ENCODE measurements around the gene S100A7.

Gene S100A7

DNA sequence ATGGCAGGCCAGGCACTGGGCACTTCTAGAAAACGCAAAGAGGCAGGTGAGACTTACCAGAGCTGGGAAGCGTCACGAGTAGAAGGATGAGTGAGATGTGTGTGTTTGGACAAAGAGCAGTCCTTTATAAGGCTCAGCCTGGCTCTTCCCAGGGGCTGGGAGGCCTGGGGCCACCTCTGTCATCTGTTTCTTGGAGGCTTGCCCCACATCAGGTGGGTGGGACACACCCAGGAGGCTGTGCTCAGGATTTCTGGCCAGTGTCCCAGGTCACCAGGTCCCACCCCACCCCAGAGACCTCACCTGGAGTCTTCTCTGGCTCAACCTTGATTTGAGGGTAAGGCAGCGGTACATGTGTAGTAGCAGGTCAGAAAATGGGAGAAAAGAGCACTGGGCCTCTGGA, at the start of gene S100A7:
TSS of gene S100A7 (minus strand) at position 101 of the 400 bp plus-strand sequence. CDS start 1,638 bp downstream, outside the sequence.
- DNase-seq, result no peak

DNA sequence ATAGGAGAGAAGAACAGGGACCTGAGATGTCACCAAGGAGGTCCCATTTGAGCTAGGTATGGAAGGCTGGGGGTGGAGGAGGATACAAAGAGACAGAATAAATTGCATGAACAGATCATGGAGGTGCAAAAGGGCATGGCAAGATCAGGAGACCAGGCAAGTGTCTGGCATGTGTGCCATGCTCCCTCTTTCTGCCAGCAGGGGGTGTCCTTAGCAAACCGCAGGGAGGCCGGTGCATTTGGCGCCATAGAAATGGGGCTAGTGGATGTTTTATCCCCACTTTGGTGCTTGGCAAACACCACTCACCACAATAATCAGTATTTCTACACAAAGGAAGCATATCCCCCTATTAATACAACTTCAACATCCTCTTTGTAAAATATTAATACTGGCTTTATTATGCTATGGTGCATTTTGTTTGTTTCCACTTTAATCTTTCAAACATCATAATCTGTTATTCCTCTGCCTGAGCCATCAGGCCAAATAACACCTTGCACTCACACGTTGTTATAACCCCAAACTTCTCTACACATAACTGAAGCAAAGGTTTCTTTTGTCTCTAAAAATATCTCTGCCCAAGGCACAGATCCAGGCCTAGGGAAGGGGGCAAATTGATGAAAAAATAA, 49.4 kb upstream of the S100A7 start:
- DNase-seq, result peak; percentile 78 to 83

DNA sequence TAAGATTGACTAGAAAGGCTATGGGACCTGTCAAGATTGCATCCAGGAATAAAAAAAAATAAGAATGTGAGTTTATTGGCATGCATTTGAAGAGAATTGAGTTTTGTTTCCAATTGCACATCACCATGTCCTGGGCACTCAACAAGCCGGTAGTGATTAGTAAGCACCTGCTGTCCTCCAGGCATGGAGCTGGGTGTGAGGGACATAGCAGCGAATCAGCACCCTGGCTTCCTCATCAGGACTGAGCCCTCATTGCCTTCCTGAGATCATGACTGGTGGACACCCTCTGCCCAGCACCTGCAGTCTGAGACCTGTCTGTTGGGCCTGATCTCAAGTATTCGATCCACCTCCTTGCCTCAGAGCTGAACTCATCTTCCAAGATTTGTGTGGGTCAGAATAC, 48.6 kb upstream of the S100A7 start:
- DNase-seq, result no peak

DNA sequence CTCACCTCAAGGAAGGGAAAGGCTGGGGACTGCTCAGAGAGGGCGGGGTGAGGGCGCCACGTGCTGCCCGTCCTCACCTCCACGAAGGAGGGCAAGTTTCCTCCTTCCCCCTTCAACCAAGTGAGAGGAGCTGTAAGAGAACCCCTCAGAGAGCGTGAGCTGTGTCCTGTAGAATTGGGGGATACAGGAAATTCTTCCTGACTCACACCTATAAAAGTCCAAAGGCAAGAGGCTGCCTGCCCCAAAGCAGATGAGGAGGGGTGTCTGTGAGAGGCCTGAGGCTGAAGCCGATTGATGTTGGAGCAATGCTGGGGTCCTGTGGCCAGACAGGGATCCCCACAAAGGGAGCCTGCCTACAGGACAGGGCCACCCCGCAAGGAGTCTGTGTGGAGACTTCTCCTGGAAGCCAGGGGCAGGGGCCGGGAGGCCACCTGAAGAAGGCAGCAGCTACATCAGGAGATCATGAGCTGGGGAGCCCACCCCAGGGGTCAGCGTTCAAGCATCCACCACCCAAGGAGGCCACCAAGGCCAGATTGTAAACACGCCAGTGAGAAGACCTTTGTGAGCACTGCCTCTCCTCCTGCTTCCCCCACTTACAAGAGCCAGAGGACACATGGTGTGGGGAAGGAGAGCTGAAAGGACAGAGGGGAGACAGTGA, 47.6 kb upstream of the S100A7 start:
- DNase-seq, result no peak

DNA sequence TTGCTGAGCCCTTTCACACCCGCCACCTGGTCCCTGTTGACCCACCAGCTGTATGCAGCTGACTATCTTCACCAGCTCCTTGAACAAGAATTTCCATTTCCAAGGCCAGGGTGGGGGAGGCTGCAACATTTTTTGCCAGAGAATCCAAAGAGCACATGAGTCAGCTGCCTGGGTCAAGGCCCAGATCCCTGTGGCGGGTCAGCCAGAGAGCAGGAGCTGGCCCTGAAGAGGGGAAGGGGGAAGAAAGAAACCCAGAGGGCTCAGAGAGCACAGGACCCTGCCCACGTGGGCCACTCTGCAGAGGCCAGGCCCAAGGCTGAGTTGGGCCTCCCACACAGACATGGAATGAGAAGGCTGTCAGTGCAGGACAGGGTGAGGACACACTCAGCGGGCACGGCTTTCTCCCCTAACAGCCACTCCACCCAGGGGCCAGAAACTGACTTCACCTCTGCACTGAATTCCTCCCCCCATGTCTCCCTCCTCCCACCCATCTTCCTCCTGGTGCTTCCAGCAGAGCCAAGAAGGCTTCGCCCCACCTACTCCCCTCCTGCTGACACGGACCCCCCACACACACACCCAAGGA, 46.5 kb upstream of the S100A7 start:
- no peak for DNase-seq

DNA sequence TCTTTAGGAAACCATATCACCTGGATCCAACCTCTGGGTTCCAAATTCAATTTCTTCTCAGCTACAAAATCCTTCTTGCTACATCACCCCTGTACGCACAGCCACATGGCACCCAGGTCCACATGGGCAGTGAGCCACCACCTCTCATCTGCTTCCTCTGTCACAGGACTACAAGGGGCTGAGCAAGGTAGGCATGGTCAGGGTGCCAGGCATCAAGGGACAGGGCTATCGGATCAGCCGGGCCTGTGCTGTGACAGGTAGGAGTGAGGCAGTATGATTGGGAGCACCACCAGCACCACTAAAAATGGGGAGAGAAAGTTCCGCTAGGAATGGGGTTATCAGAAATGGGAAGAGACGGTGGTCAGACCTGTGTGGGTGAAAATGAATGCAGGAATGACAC, 45.9 kb upstream of the S100A7 start:
- DNase-seq, result no peak

DNA sequence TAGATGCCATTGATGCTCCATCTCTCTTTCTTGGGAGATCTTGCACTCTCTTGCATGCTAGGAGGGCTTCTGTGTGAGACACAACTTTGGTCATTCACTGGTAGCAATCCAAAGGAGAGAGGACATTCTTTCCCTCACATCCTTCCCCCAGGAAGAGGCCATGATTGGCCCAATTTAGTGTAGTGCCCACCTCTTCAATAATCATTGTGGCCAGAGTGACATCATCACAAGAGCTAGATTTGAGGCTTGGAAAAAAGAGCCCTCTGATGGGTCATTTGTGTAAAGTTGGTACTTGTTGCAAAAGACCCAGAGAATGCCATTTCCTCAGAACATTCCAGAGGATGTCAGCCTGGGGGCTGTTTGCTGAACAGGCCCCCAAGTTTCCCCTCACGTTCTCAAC, 45.1 kb upstream of the S100A7 start:
- DNase-seq, result no peak

DNA sequence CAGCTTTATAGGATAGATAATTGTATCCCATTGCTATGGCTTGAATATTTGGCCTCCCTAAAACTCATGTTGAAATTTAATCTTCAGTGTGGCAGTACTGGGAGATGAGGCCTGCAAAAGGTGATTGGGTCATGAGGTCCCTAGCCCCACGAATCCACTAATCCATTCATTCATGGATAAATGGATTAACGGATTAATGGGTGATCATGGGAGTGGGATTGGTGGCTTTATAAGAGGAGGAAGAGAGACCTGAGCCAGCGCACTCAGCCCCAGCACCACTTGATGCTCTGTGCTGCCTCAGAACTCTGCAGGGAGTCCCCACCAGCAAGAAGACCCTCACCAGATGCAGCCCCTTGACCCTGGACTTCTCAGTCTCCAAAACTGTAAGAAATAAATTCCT, 43.3 kb upstream of the S100A7 start:
- no peak for DNase-seq

DNA sequence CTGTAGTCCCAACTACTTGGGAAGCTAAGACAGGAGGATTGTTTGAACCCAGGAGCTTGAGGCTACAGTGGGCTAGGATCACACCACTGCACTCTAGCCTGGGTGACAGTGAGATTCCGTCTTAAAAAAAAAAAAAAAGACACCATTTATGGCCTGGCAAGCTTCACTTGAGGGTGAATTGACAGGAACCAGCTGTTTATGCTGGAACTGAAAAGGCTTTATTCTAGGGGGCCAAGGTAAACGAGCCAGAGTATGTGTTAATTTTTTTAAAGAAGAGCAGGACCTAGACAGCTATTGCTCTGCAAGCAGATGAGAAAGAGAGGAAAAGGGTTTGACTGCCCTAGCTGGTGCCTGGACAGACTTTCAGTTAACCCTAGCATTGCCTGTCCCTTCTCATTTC, 38.3 kb upstream of the S100A7 start:
- DNase-seq, result no peak

DNA sequence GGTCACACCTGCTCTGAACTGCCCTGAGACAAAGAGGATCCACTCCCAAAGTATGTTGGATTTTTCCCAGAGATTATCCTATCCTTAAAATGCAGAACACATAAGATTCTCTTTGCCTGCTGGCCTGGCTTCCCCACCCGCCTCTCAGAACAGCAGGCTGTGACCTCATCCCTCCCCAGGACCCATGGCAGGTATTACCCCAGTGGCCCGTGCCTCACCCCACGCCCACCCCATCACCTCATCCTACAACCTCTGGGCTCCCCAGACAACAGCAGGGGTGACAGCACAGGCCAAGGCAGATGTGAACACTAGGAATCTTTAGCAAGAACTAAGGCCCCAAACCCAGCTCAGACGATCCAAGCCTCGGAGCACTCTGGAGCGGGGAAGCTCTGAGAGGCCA, 35.1 kb upstream of the S100A7 start:
- no peak for DNase-seq

DNA sequence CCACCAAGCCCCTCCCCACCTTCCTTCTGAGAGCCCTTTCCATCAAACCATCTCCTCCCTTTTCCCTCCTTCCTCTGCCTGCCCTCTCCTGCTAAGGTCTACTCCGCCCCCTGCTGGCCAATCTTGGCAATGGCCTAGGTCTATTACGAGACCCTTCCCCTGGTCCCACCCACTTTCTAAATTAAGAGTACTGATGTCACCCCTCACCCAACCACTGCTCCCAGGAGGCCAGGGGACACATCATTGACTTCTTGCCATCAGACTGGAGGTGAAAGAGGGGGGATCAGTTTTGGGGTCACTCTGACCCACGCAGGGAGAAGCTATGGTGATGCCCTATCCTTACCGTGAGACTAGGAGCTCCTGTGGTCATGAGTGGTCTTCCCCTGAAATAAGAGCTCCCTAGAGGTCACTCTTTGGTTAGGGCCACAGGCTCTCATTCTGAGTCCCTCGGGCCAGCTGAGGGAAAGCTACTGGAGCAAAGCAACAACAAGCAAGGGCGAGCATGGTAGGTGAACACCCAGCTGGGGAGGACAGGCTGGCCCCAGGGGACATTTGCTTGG, 34.6 kb upstream of the S100A7 start:
- peak; percentile 90 to 91 for DNase-seq

DNA sequence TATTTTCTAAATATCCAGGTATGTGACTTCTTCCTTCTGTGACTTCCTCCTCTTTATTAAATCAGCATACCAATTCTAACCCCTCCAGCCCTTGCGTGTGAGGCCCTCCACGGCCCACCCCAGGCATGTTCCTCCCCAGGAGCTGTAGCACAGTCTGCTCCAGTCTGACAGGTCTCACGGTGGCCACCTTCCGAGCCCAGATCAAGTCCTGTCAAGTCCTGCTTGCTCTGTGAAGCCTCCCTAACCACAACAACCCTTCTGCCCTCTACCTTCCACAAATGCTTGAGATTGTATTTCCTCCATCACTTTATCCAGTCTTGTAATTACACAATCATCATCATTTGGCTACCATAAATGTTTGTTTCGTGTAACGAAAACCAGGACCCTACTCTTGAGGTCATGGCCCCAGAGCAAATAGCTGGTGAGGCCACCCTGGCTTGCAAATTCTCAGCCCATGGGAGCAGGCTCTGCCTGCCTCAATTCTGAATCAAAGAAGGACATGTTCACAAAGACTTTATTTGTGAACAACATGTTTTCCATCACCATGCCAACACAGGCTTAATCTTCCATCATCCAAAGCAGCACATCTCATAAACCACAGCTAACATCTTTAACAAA, 33.0 kb upstream of the S100A7 start:
- no peak for DNase-seq

DNA sequence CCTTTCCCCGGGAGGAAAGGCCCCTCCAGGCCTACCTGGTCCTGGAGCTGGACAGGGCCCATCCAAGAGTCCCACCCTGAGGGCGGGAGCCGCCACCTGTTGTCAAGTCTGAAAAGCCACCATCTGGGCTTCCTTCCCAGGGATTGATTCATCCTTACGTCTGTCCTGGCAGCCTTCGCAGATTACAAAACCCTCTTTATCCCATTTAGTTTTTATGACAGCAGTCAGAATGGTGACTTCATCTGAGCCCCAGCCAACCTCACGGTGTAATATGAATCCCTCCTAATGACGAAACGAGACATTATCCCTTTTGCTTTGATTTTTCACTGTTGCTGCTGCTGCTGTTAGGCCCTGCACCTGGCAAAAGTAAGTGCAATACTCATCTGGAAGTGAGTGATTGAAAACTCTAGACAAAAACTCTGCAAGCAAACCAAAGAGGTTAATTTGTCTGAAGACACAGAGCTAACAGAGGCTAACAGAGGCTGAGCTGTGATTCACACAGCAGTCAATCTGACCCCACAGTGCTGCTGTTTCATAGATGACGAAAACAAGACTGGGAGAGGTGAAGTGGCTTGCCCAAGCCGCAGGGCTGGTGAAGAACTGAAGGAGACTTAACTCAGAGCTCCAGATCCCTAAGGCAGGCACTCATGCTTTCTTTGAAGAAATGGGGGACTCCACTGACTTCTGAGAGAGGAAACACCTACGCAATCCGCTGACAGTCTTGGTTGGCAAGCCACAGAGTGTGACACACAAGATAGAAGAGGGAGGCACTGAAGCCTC, 30.0 kb upstream of the S100A7 start:
- DNase-seq, result no peak

DNA sequence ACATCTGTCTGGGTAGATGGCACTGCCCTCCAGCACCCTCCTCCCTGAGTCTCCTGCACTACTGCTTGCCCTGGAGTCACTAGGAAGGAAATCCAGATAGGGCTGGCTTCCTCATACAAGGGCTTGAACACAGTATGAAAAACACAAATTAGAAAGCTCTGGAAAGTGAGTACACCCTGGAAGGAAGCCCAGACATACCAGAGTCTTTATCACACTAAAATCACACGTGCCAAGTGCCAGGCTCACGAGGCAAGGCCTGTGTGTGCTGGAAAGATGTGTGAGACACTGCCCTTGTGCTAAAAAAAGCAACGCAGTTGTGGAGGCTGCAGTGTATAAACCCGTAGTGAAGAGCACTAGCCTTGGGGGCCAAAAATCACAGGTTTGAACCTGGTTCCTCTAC, 28.3 kb upstream of the S100A7 start:
- no peak for DNase-seq

DNA sequence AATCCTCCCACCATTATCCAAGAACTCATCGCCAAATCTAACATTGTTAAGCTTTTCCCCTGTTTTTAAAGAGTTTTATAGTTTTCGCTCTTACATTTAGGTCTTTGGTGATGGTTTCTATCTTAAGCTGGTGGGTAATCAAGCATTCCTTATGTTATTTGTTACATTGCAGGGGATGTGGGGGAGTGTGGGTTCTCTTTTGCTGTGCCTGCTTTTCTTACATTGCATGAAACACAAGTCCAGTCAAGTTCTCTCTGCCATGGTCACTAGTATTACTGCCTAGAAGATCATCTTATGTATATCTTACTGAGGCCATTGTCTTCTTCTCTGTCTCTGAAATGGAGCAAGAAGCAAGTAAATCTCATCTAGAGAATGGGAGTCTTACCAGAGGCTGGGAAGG, 27.3 kb upstream of the S100A7 start:
- DNase-seq, result no peak

DNA sequence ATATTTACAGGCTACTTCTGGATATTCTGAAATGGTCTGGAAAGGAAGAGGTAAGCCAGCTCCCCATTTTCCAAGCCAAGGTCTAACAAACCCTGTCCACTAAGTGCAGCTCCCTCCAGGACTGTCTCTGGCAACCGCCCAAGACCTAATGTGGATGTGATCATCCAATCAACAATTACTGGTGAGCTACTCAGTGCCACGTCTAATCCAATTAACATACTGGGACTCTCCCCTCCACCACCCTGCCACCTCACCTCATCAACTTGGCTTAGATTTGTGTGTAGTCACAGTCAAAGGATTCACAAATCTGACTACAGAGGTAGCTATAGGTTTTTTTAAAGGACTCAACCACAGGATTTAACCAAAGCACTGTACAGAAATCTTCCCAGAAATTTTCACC, 25.4 kb upstream of the S100A7 start:
- no peak for DNase-seq

DNA sequence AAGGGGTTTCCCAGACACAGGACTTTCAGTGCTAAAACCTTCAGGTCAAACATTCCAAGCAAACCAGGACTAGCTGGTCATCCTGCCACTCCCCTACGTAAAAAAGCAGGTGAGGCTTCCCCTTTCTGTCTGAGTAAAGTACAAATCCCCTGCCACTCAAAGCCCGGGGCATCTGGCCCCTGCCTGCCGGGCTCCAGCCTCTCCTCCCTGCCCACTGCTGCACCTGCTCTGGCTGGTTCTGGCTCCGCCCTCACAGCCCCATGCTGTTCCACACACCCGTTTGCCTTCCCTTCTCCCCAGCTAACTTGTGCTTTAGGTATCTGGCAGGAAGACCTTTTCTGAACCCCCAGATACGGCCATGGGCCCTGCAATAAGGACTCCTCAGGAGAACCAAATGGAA, 23.3 kb upstream of the S100A7 start:
- no peak for DNase-seq

DNA sequence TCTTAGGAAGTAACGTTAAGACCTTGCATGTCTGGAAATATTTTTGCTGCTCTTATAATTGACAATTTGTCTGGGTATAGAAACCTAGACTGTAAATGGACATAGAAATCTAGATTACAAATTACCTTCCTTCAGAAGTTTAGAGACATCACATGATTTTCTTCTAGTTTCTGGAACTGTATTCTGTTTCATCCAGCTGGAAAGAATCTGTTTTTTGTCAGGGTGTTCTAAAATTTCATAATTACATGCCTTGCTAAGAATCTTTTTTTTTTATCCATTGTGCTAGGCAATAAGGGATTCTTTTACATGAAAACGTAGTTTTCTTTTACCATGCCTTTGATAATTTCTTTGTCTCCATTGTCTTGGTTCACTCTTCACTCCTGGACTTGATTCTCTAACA, 20.7 kb upstream of the S100A7 start:
- no peak for DNase-seq

DNA sequence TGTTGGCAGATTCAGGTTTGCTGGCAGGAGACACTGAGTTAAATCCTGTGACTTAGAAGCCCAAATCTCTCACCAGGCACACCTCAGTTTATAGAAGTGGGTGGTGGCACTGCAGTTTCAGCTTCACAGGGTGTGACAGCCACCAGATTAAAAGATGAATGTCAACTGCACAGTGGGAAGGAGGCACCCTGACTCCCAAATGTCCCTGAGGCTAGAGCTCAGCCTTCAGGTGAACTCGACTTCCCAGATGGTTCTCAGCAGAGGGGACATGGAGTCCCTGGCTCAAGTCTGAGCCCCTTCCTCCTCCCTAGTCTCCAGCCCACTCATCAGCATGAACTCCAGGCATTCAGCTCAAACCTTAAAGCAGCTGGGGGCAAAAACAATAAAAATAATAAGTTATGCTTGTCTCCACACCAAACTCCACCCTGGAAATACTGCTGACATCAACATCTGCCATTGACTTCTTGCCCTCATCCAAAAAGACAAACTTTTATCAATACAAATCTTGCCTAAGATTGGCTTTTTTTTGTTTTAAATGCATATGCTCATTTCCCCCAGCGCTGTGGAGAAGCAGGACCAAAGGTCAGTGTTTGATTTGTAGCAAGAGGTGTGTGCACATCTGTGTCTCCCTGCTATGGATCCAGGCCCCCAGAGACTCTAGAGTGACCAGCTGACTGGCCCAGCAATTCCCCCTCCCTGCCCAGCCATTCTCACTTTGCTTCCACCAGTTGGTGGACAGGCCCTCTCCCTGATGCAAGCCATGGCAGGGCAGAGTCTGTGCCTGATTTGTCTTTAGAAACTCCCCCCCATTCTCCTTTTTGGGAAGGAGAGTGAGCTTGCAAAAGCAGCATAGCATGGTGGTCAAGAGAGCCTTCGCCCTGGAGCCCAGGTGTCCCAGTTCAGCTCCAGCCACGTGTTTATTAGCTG, 18.5 kb upstream of the S100A7 start:
- DNase-seq, result no peak

DNA sequence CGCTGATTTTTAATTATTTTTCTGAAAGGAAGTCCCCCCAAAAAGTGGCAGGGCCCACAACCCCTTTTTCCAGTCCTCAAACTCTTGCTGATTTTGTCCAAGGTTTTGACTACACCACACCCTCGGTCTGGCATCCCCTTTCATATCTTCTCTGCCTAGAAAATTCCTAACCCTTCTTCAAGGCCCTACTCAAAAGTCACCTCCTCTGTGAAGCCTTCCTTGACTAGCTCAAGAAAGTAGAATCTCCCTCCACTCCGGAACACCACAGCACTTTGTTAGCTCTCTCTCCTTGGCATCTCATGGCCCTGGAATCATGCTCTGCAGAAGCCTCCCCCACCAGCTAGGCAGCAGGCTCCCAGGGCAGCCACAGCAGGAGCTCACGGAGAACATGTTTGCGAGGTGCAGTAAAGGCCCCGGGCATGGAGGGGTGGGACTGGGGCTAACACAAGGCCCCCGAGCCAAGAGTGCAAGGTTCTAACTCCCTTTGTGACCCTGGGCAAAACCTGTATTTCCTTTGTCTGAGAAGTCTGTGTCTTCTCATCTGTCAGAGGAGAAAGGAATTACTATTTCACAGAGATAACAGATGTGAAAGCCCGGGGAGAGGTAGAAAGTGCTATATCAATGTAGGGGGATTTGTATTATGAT, 17.7 kb upstream of the S100A7 start:
- no peak for DNase-seq

DNA sequence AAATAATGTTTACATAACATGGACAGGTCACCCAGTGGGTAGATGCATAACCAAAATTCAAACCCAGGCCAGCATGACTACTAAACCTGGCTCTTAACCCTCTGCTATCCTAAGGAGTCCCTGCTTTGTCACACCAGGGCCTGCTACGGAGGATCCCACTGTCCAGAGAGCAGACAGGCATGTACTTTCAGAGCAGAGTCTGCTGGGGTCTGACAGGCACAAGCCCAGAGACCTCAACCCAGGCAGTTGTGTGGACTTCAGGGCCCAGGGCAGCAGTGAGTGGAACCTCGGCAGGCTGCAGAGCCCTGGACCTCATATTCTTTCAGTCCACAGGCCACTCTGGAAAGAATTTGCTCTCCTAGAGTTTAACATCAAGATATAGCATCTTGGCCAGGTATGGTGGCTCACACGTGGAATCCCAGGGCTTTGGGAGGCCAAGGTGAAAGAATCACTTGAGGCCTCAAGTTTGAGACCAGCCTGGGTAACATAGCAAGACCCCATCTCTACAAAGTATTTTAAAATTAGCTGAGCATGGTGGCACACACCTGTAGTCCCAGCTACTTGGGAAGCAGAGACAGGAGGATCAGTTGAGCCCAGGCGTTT, 16.1 kb upstream of the S100A7 start:
- DNase-seq, result no peak
